HG03521 (cell line): ENCODE measurements around the gene PWWP2A.
A peak's percentile ranks its signal among the peaks of the same experiment; 100 is the strongest.

Experiments
- ATAC-seq: cut with Tn5 transposase; IDR thresholded peaks from one replicate; pipeline ENCODE4 v1.9.1; 2021; ENCODE audit warnings: mild to moderate bottlenecking, moderate library complexity; ENCODE audit not compliant: unreplicated experiment

The PWWP2A gene

DNA sequence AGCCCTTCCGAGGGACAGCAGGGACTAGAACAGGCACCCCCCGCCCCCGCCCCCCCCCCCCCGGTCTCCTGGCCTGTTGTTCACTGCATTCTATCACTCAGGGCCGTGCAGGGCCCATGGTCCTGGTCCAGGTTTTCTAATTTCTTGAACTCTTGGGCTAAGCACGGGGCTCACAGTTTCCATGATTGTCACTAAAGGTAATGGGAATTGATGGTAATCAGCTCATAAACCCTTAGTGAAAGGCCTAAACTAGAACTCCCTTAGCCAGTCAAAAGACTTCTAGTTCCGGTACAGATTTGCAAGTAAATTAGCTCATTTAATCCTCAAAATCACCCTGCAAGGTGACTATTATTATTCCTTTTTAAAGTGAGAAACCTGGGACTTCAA is 14.7 kb upstream of the PWWP2A start:
- no peak for ATAC-seq

DNA sequence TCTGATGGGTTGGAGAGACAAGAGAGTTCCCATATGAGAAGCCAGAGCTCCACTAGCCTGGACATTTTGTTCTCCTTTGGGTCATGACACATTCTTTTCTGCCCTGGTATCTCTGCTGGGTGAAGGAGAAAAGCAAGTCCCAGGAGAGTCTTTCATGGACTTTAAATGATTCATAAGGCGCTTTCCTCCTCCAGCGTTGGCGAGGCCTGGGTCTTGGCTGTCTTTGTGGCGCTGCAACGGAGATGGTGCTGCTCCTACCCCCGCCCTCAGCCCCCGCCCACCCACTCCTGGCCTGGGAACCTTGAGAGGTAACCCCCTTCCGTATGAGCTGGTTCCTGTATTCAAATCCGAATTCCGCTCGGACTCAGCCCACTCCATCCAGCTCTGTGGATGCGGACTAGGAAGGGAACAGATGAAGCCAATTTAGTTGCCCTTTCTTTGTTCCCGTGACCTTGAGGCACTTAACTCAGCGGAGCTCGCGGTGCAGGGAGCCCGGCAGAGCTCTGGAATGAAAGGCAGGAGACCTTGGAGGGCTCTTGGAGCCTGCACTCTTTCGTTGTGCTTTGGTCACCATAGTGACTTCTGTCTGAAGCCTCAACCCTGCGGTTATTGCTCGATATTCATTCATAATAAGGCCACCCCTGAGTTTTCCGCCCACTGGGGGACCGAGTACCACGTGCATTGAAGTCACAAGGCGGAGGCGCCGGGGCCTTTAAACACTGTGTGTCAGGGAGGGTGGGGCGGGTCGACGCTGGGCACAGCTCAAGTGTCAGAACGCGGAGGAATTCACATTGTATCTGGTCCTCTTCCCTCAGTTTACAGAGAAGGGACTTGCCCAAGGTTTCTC is 14.0 kb upstream of the PWWP2A start:
- ATAC-seq = no peak

DNA sequence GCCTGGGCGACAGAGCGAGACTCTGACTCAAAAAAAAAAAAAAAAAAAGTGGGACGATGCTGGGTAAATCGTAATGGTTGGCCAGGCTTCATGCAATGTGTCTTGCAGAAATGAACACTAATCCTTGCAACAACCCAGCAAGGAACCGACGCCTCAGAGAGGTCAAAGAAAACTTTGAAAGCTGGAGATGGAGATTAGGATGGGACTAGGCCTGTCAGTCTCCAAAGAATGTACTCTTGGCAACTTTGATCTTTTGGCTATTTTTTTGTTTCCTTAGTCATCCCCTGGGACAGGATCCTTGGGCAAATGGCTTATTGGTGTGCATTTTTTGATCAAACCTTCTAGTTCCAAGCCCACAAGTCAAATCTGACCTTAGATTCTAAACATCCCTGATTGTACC is 10.6 kb upstream of the PWWP2A start:
- ATAC-seq = no peak

DNA sequence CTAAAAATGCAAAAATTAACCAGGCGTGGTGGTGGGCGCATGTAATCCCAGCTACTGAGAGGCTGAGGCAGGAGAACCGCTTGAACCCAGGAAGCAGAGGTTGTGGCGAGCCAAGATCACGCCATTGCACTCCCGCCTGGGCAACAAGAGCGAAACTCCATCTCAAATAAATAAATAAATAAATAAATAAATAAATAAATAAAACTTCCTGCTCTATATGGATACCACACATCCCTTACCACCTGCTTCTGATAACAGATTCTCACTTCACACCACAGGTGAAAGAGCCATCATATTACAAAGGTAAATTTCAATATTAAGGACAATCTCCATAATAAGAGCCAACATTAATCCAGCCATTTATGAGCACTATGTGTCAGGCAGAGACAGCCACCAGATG is 9.4 kb upstream of the PWWP2A start:
- no peak for ATAC-seq

DNA sequence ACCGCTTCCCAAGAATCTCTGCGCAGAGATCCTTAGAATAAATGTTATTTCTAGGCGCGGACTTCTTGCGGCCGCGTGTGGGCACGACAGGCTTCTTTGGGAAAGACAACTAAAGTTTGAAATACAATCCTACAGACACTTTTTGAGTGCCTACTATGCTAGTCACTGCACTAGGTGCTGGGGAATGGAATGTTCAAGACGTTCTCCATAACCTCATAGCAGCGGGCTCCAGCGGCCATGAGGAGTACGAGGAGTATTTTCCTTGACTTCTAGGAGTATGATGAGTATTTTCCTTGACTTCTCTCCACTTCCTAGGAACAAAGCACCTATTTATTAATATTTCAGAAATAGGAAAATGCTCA is 636 bp upstream of the PWWP2A start:
- ATAC-seq = no peak

DNA sequence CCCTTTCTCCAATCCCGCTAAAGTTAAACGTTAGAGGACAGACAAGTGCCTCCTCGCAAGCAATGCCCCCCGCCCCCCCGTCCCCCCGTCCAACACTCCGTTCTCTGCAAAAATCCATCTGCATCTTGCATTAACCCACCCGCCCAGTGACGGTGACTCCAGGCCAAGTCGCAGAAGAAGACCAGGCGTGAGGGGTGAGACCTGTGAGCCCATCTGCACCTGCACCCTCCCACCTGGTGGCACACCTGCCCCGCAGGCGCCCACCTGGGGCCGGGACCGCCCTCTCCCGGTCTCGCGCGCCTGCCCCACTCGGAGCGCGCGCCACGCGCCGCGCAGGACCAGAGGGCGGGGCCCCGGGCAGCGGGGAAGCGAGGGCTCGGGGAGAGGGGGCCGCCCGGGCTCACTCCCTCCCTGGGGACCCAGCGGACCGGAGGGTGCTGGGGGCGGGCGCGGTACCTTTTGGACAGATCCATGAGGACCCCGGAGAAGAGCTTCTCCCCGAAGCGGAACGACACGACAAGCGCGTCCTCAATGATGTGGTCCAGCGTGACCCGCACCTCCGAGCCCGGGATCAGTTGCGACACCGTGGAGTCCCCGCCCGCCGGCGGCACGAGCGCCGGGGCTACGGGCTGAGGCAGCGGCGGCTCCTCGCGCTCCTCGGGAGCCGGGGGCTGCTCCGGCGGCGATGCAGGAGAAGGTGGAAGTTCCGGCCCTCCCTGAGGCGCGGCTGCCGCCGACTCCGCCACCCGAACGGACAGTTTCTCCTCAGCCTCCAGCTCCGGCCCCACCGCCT is 705 bp downstream of the PWWP2A start:
- ATAC-seq = peak; percentile 13

DNA sequence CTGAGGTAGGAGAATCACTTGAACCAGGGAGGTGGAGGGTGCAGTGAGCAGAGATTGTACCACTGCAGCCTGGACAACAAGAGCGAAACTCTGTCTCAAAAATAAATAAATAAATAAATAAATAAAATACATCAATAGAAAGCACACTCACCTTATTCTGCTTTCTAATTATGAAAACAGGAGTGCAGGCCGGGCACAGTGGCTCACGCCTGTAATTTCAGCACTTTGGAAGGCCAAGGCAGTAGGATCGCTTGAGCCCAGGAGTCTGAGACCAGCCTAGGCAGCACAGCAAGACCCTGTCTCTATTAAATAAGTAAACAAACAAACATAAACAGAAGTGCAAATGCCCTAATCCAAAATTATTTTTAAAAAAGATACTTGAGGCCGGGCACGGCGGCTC is 2.3 kb downstream of the PWWP2A start:
- ATAC-seq = no peak

DNA sequence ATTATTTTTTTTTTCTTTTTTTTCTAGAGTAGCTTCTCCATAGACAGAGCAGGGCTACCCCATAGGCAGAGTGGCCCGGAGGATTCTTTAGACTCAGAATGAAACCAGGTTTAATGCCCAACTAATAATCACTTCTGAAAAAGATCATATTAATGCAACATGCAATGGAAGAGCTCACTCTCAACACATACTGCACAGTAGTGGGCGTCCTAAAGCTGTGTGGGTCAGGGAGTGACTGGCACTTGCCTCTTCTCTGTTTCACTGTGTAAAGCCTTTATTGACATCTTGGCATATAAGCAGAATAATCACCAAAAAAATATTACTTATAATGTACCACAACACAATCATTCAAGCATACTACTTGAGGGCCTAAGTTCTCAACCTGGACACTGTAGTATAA is 11.1 kb downstream of the PWWP2A start:
- ATAC-seq = no peak

DNA sequence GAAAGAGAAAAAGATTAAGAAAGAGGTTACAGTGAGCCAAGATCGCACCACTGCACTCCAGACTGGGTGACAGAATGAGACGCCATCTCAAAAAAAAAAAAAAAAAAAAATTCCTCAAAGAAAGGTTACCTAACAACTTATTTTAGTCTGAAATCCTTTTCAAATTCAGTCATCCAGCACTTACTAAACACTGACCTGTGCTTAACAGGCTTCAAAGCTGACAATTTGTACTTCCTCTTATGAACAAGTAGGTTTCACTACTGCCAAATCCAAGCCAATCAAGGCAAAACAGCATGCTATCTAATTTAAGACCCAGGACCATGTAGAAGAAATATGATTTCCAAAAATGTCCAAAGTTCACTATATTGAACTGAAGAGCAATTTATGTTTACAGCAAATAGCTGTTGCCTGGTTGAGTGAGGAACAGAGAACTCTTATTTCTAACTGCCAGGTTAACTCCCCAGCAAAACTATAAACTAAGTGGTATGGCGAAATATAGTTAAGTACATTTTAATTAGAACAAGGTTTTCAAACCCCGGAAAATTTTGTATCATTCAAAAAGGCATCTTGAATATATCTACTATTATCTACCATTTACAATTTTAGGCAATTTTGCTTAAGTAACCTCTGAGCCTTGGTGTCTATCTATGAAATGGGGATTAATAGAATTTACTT is 13.4 kb downstream of the PWWP2A start:
- ATAC-seq = peak; percentile 67

DNA sequence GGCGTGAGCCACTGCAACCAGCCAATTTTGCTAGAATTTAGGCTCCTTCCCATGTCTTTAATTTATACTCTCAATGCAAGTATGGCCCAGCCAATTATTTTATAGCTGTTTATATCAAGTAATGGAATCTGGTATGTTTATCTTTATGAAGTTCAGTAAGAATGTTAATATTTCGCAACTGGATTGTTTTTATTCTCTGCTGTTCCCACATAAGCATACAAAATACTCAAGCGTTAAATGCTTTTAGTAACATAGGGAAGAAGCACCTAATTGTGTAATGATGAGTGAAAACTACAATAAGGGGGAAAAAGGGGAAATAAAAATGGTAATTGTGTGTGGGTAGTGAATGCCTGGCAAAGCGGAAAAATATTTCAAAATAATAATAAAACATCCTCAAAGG is 21.3 kb downstream of the PWWP2A start:
- no peak for ATAC-seq

DNA sequence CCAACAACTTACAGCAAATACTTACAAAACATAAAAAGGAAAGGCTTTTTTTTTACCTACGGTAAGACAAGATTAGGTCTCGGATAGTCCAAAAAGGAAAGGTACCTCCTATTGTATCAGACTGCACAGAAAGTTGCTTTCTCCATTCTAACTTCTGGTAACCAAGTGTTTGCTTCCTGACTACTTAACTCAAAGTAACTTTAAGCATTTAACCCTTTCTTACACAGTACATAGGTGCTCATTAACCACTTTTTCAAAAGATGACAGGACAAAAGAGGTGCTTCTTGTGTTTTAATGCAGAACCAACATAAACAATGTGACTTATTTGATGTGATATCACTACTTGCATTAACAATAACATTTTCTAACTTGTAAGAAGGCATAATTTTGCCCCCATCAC is 23.1 kb downstream of the PWWP2A start:
- ATAC-seq = no peak

DNA sequence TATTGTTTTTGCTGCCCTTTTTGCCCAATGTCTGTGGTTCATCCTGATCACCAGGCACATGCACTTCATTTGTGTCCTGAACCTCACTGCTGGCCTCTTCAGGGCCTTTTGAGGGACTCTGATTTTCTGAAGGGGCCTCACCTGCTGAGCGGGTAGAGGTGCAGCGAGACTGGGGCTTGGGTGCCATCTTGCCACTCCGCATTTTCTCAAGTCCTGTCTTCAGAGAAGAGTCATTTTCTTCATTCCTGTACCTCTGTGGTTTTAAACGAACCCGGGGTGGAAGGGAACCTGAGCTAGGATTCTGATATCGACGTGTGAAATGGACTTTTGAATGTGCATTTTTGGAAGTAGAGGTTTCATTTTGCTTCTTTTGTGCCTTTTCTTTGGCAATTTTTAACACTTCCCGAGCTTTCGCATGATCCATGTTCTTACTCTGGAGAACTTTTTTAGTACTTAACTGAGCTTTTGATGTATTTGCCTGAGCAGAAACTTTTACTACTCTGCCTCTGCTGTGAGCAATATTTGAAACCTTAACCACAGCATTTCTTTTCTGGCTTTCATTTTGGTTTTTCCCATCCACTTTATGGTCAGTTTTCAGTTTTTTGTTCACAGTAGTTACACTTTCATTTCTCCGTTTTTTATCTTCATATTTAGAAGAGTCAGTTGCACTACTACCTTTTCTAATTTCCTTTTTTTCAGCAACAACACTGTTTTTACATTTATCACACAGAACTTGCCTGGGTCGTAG is 26.1 kb downstream of the PWWP2A start:
- ATAC-seq = no peak

DNA sequence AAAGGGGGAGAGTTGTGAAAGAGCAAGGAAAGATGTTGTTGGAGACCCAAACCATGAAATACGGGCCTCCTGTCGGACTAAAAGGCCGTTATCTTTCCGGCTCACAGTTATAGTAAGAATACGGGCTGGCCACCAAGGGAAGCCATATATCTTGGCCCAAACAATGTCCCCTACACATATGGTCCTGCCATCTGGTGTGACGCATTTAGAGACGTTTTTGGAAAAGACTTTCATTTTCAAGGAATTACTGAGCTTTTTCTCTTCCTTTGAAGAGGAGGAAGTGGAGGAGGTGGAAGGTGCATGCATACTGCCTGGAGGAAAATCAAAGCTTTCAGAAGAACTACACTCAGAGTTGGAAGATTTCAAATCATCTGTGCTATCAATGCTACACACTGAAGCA is 26.7 kb downstream of the PWWP2A start:
- no peak for ATAC-seq

DNA sequence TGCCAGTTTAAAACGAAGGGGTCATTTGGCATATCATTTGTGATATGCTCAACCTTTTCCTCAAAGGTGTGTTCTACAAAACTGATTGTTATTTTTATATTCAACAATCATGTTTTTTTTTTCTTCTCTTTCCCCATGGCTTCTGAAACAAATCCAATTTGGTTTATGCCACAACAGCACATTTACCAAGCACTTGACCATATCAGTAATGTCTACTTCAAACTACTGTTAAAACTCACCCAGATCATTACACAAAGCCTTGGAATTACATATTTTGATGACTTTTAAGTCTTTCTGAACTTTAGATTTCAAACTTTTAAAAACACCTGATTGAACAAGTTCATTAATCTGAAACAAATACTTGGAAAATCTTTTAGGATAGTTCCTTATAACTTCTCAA is 29.2 kb downstream of the PWWP2A start:
- no peak for ATAC-seq

DNA sequence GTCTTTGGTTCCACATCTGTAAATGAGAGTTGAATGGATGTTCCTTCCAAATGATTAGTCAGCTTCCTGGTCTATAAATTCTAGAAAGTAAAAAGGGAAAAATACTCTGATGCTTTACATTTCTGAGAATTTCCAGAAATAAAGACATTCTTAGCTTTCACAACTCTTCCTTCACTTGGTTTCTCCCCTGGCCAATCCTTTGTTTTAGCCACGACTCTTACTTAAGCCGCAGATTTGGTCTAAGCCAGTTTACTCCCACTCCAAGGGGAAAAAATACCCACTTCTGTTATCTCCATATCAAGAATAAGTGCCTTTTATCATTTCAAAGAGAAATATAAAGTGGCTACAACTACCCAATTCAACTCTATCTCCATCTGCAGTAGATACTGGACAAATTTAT is 29.7 kb downstream of the PWWP2A start:
- ATAC-seq = no peak

DNA sequence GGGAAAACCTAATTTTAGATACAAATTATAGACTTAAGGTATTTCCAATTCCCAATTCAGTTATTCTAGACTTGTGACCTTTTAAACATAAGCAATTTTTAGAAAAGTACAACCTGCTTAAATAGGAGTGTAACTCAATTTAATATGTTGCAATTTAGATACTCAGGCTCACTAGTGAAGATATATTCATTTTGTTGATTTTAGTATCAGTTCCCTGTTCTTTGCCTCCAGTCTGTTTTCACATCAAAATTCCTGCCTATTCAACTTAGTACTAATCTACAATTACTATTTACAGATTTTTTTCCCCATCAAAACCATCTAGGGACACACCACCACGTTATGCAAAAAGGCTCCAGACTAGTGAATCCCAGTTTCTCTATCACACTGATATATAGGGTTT is 30.4 kb downstream of the PWWP2A start:
- no peak for ATAC-seq

DNA sequence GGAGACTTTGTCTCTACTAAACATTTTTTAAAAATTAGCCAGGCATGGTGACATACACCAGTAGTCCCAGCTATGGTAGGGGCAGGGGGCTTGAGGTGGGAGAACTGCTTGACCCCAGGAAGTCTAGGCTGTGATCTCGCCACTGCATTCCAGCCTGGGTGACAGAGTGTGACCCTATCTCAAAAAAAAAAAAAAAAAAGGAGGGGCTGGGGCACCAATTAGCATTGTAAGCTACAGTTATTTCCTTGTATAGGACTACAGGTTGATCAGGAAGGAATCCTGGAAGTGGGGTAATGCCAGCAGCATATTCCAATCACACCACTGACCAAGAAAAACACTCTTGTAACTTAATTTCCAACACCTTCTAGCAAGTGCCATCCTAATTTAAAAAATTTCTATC is 32.1 kb downstream of the PWWP2A start:
- ATAC-seq = no peak

DNA sequence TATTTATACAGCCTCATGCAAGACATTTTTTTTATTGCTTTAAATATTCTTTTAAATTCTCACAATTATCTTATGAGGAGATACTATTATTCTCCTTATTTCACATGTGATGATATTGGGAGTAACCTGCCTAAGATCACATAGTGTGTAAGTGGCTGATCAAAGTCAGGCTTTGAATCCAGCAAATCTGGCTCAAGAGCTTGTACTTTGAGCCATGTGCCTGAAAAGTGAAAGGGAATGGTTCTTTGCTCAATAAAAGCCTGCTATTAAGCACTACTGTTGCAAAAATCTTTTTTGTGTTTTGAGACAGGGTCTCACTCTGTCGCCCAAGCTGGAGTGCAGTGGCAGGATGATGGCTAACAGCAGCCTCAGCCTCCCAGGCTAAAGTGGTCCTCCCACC is 35.1 kb downstream of the PWWP2A start:
- no peak for ATAC-seq

DNA sequence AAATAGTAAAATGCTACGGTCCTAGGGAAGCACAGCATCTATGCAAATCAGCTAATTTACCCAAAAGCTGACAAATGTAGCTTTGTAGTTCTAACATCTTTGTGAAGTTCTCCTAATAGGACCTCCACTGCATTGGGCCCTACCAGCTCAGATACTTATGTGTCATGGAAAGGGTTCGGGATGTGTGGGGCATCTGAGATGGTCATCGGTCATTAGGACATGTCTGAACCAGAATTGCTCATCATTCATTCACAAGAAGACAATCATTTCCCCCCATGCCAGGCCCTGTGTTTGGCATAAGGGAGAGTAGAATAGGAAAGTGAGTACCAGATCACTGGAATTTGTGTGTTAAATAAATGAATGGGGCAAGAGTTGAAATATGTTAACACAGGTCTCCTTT is 35.7 kb downstream of the PWWP2A start:
- ATAC-seq = no peak

DNA sequence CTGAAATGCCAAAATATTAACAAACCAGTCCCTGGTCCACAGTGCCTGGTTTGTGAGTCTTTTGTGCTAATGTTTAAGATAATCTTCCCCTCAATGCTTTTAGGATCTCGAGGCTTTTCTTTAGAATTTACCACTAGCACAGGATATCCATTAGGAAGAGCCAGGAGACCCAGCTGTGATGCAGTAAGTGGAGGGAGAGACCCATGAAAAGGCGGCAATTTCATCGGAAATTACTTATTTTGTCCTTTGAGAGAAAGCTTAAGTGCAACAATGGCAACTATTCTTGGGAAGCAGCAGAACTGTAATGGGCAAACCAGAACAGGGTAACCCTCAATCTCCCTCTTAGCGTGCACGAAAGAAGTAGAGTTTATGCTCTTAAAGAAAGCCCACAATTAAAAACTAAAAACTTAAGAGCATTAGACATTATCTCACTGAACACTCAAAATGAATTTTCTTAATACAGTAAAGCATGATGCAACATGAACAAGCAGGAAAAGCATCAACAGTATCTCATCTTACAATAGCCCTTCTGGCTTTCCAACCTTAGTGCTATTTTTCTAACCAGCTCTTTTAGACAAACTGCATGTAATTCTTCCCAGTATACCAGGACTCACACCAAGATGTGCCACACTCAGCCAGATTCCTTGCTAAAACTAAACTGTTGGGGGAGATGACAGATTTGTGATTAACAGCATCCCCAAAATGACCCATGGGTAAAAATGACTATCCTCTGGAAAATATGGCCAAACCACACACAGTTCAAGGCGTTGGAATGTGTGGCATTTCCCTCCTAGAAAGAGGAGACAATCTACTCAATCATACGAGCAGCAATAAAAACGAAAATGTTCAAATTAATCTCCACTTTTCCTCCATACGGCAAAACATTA is 36.4 kb downstream of the PWWP2A start:
- ATAC-seq = no peak
